ENCODE data around the gene KRT32. TPM values are rescaled to one million over a fixed set of nuclear protein-coding genes. Genes with fewer than 3 reads are reported as not detected.
"Not testable (repeated sequence)": the region's sequence is repeated elsewhere in the genome, so short reads cannot be mapped to it uniquely, and the experiment has no call there.

The KRT32 gene
- total RNA-seq, 4 donors from 2014 or later: 0.40 to 71.2 (median 14.8) TPM

DNA sequence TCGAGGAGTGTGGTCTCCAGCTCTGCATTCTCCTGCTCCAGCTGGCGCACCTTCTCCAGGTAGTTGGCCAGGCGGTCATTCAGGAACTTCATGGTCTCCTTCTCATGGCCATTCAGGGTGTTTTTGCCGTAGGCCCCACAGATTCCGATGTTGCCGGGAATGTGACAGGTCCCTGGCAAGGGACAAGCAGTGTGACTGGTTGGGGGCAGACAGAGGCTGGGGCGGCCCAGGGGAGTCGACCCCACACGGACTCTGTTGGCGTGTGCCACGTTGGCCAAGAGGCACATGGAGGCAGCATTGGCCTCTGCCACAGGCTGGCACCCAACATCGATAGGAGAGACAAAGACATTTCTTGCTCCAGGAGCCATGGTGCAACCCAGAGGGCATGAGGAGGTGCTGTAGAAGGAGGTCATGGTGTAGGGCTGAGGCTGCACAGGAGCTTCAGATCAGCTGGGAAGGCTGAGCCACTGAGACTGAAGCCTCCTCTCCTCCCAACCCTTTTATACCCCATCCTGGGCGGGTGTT is 43.0 kb downstream of the KRT32 start, which contains the start of gene KRT37:
Gene KRT37 (minus strand): TSS at position 475 of the 525 bp plus-strand sequence. CDS start 62 bp downstream, at position 413.
- WGBS: 93% methylated on average over 6 of the region's 13 CpGs

DNA sequence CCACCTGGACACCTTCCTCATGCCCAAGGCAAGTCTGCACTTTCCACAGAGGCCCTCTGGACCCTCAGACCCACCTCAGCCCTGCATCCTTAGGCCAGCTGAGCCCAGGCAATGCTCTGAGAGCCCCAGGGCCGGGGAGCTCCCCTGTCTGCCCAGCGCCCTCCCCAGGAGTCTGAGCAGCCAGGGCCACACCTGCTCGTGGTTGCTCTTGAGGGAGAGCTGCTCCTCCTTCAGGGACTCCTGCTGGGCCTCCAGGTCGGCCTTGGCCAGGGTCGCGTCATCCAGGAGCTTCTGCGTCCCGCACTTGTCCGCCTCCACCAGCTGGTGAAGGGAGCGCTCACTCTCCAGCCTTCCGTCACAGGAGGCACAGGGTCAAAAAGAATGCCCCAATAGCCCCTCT is 44.6 kb downstream of the KRT32 start:
- H3K4me3 ChIP-seq; H3K27ac ChIP-seq; H3K9me3 ChIP-seq; H3K27me3 ChIP-seq; DNase-seq (ENCODE audit: low spot score in 2 of 2); H3K36me3 ChIP-seq: not testable (repeated sequence)
- WGBS: 89% methylated on average over 10 of the region's 11 CpGs
- H3K4me1 ChIP-seq: peaks cover 23% of the 10 kb centered on the region

More for the DNA sequence above, 43.0 kb downstream of the KRT32 start, which contains the start of gene KRT37:
- no peak within 1 kb of the TSS for H3K4me3 ChIP-seq
- peaks cover 17% of the 10 kb centered on the region for H3K4me1 ChIP-seq
- peaks cover 5% of the 10 kb centered on the region for H3K27me3 ChIP-seq
- no peak within 1 kb of the TSS for H3K27ac ChIP-seq
- TF ChIP-seq POLR2AphosphoS5 (IDR thresholded peaks at IDR 0.05) (no peak), EP300 (IDR thresholded peaks at IDR 0.05) (no peak), POLR2A (IDR thresholded peaks at IDR 0.05) (no peak)
- TF ChIP-seq, protein P1, sequence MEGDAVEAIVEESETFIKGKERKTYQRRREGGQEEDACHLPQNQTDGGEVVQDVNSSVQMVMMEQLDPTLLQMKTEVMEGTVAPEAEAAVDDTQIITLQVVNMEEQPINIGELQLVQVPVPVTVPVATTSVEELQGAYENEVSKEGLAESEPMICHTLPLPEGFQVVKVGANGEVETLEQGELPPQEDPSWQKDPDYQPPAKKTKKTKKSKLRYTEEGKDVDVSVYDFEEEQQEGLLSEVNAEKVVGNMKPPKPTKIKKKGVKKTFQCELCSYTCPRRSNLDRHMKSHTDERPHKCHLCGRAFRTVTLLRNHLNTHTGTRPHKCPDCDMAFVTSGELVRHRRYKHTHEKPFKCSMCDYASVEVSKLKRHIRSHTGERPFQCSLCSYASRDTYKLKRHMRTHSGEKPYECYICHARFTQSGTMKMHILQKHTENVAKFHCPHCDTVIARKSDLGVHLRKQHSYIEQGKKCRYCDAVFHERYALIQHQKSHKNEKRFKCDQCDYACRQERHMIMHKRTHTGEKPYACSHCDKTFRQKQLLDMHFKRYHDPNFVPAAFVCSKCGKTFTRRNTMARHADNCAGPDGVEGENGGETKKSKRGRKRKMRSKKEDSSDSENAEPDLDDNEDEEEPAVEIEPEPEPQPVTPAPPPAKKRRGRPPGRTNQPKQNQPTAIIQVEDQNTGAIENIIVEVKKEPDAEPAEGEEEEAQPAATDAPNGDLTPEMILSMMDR (IDR thresholded peaks at IDR 0.05): no peak
- DNase-seq (ENCODE audit: low spot score in 2 of 2): no peak
- H3K36me3 ChIP-seq: no peaks in the 10 kb centered on the region
- H3K9me3 ChIP-seq: no peaks in the 10 kb centered on the region

DNA sequence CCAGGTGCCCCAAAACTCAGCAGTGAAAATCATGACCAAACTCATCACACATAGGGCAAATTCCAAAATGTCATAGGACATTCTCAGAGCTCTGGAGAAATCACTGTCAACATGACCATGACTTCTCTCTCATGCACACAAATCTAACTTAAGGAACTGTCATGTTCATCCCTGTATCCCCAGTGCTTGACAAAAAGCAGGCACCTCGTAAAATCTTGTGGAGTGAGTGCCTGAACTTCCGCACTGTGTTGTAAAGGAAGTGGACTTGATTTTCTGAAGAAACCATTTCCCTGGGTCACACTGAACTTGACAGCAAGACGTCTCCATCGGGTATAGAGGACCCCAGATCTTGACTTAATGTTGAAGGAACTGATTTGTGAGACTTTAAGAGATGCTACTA is 45.6 kb downstream of the KRT32 start:
- no peak overlapping the region for H3K27ac ChIP-seq

DNA sequence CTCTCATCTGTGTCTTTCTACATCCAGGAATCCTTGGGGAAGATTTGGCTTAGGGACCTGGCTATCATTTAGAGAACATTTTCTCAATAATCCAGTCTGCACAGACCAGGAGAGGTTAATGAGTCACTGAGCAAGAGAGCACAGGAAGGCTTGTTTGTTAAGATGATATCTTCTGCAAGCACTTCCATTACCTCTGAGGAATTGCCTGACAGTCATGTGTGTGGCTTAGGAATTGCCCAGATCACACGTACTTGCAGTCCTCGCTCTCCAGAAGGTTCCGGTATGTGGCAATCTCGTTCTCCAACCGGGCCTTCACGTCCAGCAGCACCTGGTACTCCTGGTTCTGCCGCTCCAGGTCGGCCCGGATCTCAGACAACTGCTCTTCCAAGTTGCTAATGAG is 46.1 kb downstream of the KRT32 start:
- no peak overlapping the region for H3K4me3 ChIP-seq
- no peaks in the 10 kb centered on the region for H3K36me3 ChIP-seq
- peaks cover 30% of the 10 kb centered on the region for H3K4me1 ChIP-seq
- peak overlapping the region; percentile 69 for H3K27ac ChIP-seq
- DNase-seq (ENCODE audit: low spot score in 2 of 2): no peak
- WGBS: 31% methylated on average over 8 of the region's 9 CpGs
- TF ChIP-seq, protein P1 (IDR thresholded peaks at IDR 0.05): no peak
- TF ChIP-seq POLR2A (IDR thresholded peaks at IDR 0.05): no peak
- peak in 1 of 3 donors; percentile 20 for TF ChIP-seq POLR2AphosphoS5 (IDR thresholded peaks at IDR 0.05)
- no peak for TF ChIP-seq EP300 (IDR thresholded peaks at IDR 0.05)
- no peaks in the 10 kb centered on the region for H3K9me3 ChIP-seq
- peaks cover 5% of the 10 kb centered on the region for H3K27me3 ChIP-seq

More for the DNA sequence above, 45.6 kb downstream of the KRT32 start:
- no peaks in the 10 kb centered on the region for H3K9me3 ChIP-seq
- peaks cover 5% of the 10 kb centered on the region for H3K27me3 ChIP-seq
- peaks cover 30% of the 10 kb centered on the region for H3K4me1 ChIP-seq
- 79% methylated on average over 4 of the region's 4 CpGs for WGBS
- H3K36me3 ChIP-seq: no peaks in the 10 kb centered on the region
- no peak for DNase-seq (ENCODE audit: low spot score in 2 of 2)
- TF ChIP-seq EP300 (IDR thresholded peaks at IDR 0.05) (no peak), POLR2A (IDR thresholded peaks at IDR 0.05) (no peak), POLR2AphosphoS5 (IDR thresholded peaks at IDR 0.05) (no peak)
- TF ChIP-seq, protein P1 (IDR thresholded peaks at IDR 0.05): no peak
- H3K4me3 ChIP-seq: no peak overlapping the region

DNA sequence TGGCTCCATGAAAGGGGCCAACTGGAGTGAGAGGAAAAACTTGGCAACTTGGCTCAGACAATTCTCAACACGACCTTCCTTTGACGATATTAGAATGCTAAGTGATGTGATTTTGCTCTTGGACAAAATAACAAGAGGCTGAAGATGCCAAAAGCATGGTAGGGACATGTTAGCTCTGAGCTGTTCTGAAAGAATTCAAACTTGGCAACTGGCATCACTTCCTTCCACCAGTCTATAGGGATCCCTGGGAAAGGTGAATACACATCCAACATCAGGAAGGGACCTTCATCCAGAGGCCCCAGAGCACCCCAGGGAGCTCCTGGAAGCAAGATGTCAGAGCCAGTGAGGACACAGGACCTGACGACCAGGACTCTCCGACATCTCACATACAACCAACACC is 47.1 kb downstream of the KRT32 start:
- TF ChIP-seq POLR2AphosphoS5 (IDR thresholded peaks at IDR 0.05) (no peak), EP300 (IDR thresholded peaks at IDR 0.05) (no peak), POLR2A (IDR thresholded peaks at IDR 0.05) (no peak)
- TF ChIP-seq, protein P1 (IDR thresholded peaks at IDR 0.05): no peak
- H3K4me1 ChIP-seq: peaks cover 30% of the 10 kb centered on the region
- H3K27me3 ChIP-seq: peaks cover 5% of the 10 kb centered on the region
- no peaks in the 10 kb centered on the region for H3K9me3 ChIP-seq
- no peak for DNase-seq (ENCODE audit: low spot score in 2 of 2)
- no peak overlapping the region for H3K4me3 ChIP-seq
- WGBS: 38% methylated on average over 4 of the region's 4 CpGs
- peak overlapping the region; percentile 69 for H3K27ac ChIP-seq
- H3K36me3 ChIP-seq: no peaks in the 10 kb centered on the region

DNA sequence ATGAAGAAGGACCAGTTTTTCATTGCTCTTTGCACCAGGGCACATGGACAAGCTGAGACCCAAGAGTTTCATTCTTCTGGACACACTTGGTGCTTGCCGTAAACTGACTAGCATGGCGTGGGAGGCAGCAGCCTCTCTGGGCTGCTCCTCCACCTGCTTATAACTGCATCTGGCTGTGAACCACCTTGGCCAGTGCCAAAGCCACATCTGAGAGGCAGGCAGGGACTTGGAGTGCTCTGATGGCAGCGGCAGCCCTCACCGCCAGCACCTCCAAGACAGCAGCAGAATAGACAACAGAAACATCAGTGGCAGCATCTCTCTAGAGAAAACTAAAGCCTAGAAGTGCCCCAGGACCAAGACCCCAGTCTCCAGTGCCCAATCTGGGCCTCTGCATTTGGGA is 47.5 kb downstream of the KRT32 start:
- no peak for TF ChIP-seq POLR2AphosphoS5 (IDR thresholded peaks at IDR 0.05)
- no peak for TF ChIP-seq EP300 (IDR thresholded peaks at IDR 0.05)
- TF ChIP-seq, protein P1 (IDR thresholded peaks at IDR 0.05): no peak
- no peak for TF ChIP-seq POLR2A (IDR thresholded peaks at IDR 0.05)
- WGBS: 46% methylated on average over 4 of the region's 4 CpGs
- no peak overlapping the region for H3K4me3 ChIP-seq
- H3K27me3 ChIP-seq: peaks cover 5% of the 10 kb centered on the region
- no peaks in the 10 kb centered on the region for H3K36me3 ChIP-seq
- H3K4me1 ChIP-seq: peaks cover 30% of the 10 kb centered on the region
- no peak for DNase-seq (ENCODE audit: low spot score in 2 of 2)
- no peaks in the 10 kb centered on the region for H3K9me3 ChIP-seq
- peak overlapping the region; percentile 7 for H3K27ac ChIP-seq
